Nephron progenitor cell (in vitro differentiated cells): ENCODE measurements around the gene NRP1.

Source experiments
- DNase-seq: peaks from one replicate; pipeline ENCODE4 v3.0.0; 2021
- H3K27ac Mint-ChIP-seq: 2 replicates; pipeline ENCODE4 v1.8.0; 2021; ENCODE audit warnings: mild to moderate bottlenecking, moderate library complexity, mixed read lengths
- H3K27me3 Mint-ChIP-seq: 2 replicates; pipeline ENCODE4 v1.8.0; 2021; ENCODE audit warnings: mild to moderate bottlenecking, low read depth, mixed read lengths; ENCODE audit not compliant: poor library complexity
- H3K36me3 Mint-ChIP-seq: 2 replicates; pipeline ENCODE4 v1.8.0; 2021; ENCODE audit warnings: low read depth, mixed read lengths
- H3K4me1 Mint-ChIP-seq: 2 replicates; pipeline ENCODE4 v1.8.0; 2021; ENCODE audit warnings: mixed read lengths
- H3K4me3 Mint-ChIP-seq: 2 replicates; pipeline ENCODE4 v1.8.0; 2021; ENCODE audit warnings: mild to moderate bottlenecking, moderate library complexity, mixed read lengths
- H3K9me3 Mint-ChIP-seq: 2 replicates; pipeline ENCODE4 v1.8.0; 2021; ENCODE audit warnings: mild to moderate bottlenecking, moderate library complexity, mixed read lengths
- CTCF ChIP-seq: fragments of 200-600 bp; sonication (generic); IDR thresholded peaks from 2 replicates; pipeline ENCODE4 v1.5.0; 2021; ENCODE audit warnings: antibody characterized with exemption

The NRP1 gene

GRCh38 chr10:33335801-33336581 is 1.5 kb upstream of the NRP1 start:
- no peaks in the 10 kb centered on the region for H3K27me3 Mint-ChIP-seq
- H3K4me1 Mint-ChIP-seq: peaks cover 50% of the 10 kb centered on the region
- no peaks in the 10 kb centered on the region for H3K9me3 Mint-ChIP-seq
- TF ChIP-seq CTCF: no peak
- H3K4me3 Mint-ChIP-seq: peak overlapping the region; percentile 94
- DNase-seq: peak; percentile 64
- H3K36me3 Mint-ChIP-seq: peaks cover 25% of the 10 kb centered on the region
- H3K27ac Mint-ChIP-seq: peak overlapping the region; percentile 93

GRCh38 chr10:33335551-33335800 is 1.0 kb upstream of the NRP1 start:
- Mint-ChIP-seq H3K27ac (peak overlapping the region; percentile 93), H3K4me3 (peak overlapping the region; percentile 94), H3K4me1 (peaks cover 52% of the 10 kb centered on the region), H3K36me3 (peaks cover 28% of the 10 kb centered on the region), H3K9me3 (no peaks in the 10 kb centered on the region), H3K27me3 (no peaks in the 10 kb centered on the region)
- DNase-seq: no peak
- TF ChIP-seq CTCF: no peak

- Mint-ChIP-seq H3K27me3 (no peaks in the 10 kb centered on the region), H3K4me3 (peak overlapping the region; percentile 94), H3K4me1 (peaks cover 52% of the 10 kb centered on the region), H3K9me3 (no peaks in the 10 kb centered on the region), H3K27ac (no peak overlapping the region), H3K36me3 (peaks cover 33% of the 10 kb centered on the region)
- peak; percentile 78 for DNase-seq
- TF ChIP-seq CTCF: peak; percentile 37
Measured at GRCh38 chr10:33334805-33335550, 511 bp upstream of the NRP1 start.

- peak overlapping the region; percentile 94 for H3K4me3 Mint-ChIP-seq
- peak; percentile 6 for DNase-seq
- H3K4me1 Mint-ChIP-seq: peaks cover 54% of the 10 kb centered on the region
- peak overlapping the region; percentile 92 for H3K27ac Mint-ChIP-seq
- H3K27me3 Mint-ChIP-seq: no peaks in the 10 kb centered on the region
- no peaks in the 10 kb centered on the region for H3K9me3 Mint-ChIP-seq
- peaks cover 38% of the 10 kb centered on the region for H3K36me3 Mint-ChIP-seq
- no peak for TF ChIP-seq CTCF
Measured at GRCh38 chr10:33333260-33334101, 986 bp downstream of the NRP1 start.

GRCh38 chr10:33332183-33333065 is 2.0 kb downstream of the NRP1 start:
- H3K27ac Mint-ChIP-seq: peak overlapping the region; percentile 92
- H3K9me3 Mint-ChIP-seq: no peaks in the 10 kb centered on the region
- no peaks in the 10 kb centered on the region for H3K27me3 Mint-ChIP-seq
- no peak for DNase-seq
- TF ChIP-seq CTCF: no peak
- H3K4me1 Mint-ChIP-seq: peaks cover 55% of the 10 kb centered on the region
- peak overlapping the region; percentile 94 for H3K4me3 Mint-ChIP-seq
- peaks cover 48% of the 10 kb centered on the region for H3K36me3 Mint-ChIP-seq
